Measurements from ENCODE around the gene DNAAF8.

DNA sequence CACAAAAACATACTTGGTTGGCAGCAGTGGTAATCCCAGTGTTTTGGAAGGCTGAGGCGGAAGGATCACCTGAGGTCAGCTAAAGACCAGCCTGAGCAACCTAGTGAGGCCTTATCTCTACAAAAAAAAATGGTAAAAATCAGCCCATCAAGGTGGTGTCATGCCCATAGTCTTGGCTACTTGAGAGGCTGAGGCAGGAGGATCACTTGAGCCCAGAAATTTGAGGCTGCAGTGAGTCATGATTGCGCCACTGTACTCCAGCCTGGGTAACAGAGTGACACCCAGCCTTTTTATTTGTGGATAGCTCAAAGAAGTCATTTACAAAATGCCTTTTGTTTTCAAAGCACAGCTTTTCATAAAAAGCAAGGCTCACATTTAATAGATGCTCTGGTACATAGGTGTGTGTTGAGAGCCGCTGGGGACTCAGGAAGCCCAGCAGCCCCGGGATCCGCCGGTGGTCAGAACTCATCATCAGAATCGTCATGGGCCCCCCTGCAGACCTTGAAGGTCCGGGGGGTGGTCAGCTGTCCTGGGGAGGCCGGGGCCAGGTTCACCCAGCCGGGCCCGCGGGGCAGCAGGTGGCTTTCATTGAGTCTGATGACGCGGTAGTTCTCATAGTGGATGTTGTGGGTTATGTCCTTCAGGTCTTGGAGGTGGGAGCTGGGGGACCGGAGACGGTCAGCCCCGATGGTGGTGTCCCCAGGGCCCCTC, 43.2 kb downstream of the DNAAF8 start:
- no peak for TF ChIP-seq EZH2 (IDR thresholded peaks at IDR 0.05; ENCODE audit: low read length, unreplicated experiment)
- TF ChIP-seq, protein P1, sequence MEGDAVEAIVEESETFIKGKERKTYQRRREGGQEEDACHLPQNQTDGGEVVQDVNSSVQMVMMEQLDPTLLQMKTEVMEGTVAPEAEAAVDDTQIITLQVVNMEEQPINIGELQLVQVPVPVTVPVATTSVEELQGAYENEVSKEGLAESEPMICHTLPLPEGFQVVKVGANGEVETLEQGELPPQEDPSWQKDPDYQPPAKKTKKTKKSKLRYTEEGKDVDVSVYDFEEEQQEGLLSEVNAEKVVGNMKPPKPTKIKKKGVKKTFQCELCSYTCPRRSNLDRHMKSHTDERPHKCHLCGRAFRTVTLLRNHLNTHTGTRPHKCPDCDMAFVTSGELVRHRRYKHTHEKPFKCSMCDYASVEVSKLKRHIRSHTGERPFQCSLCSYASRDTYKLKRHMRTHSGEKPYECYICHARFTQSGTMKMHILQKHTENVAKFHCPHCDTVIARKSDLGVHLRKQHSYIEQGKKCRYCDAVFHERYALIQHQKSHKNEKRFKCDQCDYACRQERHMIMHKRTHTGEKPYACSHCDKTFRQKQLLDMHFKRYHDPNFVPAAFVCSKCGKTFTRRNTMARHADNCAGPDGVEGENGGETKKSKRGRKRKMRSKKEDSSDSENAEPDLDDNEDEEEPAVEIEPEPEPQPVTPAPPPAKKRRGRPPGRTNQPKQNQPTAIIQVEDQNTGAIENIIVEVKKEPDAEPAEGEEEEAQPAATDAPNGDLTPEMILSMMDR (conservative IDR thresholded peaks at IDR 0.05; ENCODE audit: low read depth, low read length): no peak
- TF ChIP-seq EZH2phosphoT487 (IDR thresholded peaks at IDR 0.05; ENCODE audit: borderline replicate concordance, low read length): no peak
